ENCODE measurements around the gene FGF19.
"Not testable (repeated sequence)": the region's sequence is repeated elsewhere in the genome, so short reads cannot be mapped to it uniquely, and the experiment has no call there.

FGF19 gene

GRCh38 chr11:69695995-69696394 lies 7.8 kb downstream of the FGF19 start:
- not testable (repeated sequence) for DNase-seq (ENCODE audit: low spot score)

GRCh38 chr11:69695581-69695980 lies 8.2 kb downstream of the FGF19 start:
- no peak for DNase-seq (ENCODE audit: low spot score)

- DNase-seq (ENCODE audit: low spot score) = no peak
These were observed 9.0 kb downstream of the FGF19 start for GRCh38 chr11:69694781-69695180.

- DNase-seq (ENCODE audit: low spot score) = no peak
These were observed 11.4 kb downstream of the FGF19 start for GRCh38 chr11:69692422-69692821.

GRCh38 chr11:69691463-69691862 lies 12.4 kb downstream of the FGF19 start:
- DNase-seq (ENCODE audit: low spot score) = no peak

DNA sequence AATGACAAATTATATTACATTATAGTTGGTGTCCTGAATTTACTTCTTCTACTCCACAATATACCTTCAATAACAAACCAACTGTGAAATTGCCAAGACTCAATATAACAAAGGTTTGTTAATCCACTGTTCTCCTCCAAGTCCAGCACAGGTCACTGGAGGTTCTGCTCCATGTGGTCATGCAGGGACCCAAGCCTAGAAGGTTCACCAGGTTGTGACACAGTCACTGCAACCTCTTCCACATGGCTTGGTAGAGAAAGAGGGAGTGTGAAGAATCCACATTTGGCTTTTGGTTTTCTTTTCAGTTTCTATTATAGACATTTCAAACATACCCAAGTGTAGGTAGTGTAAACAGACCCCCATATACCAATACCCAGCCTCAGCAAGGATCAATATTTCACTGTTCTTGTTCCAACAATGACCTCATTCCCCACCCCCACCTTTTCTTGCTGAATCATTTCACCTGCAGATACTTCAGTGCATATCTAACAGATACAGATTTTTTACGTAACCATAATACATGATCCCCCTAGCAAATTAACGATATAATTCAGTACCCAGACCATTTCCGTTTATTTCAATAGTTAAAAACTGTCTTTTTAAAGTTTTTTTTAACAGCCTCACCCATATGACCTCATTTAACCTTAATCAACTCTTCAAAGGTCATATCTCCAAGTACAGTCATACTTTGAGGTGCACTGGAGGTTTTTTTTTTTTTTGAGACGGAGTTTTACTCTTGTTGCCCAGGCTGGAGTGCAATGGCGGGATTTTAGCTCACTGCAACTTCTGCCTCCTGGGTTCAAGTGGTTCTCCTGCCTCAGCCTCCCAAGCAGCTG lies 14.1 kb downstream of the FGF19 start:
- DNase-seq (ENCODE audit: low spot score) = no peak

GRCh38 chr11:69687969-69688771 lies 15.7 kb downstream of the FGF19 start:
- DNase-seq (ENCODE audit: low spot score) = not testable (repeated sequence)

DNA sequence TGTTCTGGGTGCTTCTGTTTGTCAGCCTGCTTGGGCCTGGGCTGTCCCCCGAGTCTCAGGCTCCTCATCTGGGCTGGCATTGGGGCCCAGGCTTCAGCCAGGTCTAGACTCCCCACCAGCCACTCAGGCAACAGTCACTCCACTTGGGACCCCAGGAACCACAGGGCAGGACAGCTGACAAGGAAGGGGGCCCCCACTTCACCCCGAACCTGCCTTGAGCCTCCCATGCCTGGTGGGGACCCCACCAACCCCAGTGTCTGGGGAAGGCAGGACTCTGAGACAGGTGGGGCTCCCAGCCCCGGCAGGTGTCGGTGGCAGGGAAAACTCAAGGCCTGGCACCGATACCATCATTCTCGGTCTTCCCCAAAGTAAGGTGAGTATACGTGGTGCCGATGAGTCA lies 17.0 kb downstream of the FGF19 start:
- no peak for DNase-seq (ENCODE audit: low spot score)

GRCh38 chr11:69686452-69686851 lies 17.4 kb downstream of the FGF19 start:
- DNase-seq (ENCODE audit: low spot score) = no peak

GRCh38 chr11:69685348-69685747 lies 18.5 kb downstream of the FGF19 start:
- no peak for DNase-seq (ENCODE audit: low spot score)

DNA sequence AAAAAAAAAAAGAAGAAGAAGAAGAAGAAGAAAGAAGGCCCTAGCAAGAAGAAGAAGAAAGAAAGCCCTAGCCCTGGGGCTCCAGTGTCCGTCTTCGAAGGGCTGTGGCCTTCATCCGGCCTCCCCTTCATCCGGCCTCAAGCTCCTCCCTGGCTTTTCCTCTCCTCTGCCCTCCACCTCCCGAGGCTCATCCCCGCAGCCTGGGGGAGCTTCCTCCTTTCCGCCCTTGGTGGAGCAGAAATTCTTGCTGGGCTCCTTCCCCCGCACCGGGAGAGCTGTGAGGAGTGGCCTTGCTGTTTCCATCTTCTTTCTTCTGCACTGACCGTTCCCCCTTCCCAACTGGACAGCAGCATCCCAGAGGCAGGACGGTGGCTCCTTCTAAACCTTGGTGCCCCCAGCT lies 19.2 kb downstream of the FGF19 start:
- DNase-seq (ENCODE audit: low spot score) = no peak

DNA sequence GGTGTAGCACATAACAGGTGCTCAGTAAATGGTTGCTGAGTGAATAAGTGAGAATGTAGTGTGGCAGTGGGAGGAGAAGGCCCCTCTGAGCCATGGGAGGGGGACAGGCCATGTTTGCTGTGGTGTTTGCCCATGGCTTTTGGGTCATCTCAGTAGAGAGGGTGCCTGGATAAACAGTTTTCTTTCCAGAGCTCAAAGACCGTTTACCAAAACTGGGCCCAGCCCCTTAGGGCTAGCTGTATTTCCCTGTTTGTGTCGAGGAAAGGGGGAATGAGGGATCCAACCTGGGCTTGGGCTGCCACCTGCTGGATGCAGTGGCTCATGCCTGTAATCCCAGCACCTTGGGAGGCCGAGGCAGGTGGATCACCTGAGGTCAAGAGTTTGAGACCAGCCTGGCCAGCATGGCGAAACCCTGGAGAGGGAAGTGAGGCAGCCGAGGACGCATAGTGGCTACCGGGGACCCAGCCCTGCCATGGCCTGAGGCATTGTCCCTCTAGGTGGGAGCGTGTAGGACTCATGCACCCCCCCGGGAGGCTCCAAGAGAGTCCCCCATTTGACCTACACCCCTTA lies 20.0 kb downstream of the FGF19 start:
- DNase-seq (ENCODE audit: low spot score) = no peak

DNA sequence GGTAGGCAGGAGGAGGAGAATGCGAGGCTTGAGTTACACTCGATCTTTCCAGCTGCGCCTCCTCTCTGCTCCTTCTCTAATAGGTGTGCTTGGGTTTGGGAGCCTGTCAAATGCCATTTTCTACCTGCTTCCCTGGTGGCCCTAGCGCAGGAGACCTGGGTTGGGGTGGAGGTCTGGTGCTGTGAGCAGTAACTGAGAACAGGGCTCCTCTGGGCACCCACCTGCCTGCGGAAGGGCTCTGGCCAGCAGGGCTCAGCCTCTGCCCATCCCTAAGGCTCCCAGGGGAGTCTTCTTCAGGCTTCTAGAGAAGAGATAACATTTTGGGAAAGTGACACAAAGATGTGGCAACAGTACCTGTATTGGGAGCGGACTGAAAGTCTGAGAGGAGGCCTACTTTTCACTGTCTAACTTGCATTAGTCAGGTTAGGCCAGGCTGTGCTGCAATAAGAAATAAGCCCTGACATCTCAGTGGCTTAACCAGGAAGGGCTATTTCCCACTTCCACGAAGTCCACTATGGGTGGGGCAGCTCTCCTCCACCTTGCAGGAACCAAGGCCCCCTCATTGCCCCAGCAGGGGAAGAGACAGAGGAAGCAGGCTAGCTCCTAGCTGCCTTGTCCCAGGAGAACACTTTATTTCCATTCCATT lies 21.0 kb downstream of the FGF19 start:
- DNase-seq (ENCODE audit: low spot score) = no peak

DNA sequence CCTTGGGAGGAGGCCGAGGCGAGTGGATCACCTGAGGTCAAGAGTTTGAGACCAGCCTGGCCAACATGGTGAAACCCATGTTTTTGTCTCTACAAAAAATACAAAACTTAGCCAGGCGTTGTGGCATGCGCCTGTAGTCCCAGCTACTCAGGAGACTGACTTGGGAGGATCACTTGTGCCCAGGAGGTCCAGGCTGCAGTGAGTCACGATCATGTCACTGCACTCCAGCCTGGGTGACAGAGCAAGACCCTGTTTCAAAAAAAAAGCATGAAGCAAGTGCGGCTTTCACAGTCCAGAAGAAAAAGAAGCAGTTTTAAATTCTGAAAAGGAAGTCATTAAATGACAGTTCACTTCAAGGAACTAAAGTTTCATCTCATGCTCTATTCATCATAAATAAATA lies 21.6 kb downstream of the FGF19 start:
- no peak for DNase-seq (ENCODE audit: low spot score)

GRCh38 chr11:69680688-69681087 lies 23.1 kb downstream of the FGF19 start:
- DNase-seq (ENCODE audit: low spot score) = no peak

DNA sequence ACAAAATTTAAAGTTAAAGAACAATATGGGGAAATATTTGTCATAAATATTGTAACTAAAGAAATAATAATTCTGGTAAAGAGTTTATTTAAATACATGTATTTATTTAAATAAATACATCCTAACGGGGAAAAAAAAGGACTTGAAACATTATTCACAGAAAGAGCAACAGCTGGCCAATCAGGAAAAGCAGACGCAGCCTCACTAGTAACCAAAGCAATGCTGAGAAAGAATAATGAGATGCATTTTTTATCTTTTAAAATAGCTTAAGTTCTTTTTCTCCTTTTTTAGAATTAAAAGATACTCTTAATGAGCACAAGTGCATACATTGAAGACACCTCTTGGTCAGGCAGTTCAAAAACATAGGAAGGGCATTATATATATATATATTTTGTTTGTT lies 26.1 kb downstream of the FGF19 start:
- no peak for DNase-seq (ENCODE audit: low spot score)

DNA sequence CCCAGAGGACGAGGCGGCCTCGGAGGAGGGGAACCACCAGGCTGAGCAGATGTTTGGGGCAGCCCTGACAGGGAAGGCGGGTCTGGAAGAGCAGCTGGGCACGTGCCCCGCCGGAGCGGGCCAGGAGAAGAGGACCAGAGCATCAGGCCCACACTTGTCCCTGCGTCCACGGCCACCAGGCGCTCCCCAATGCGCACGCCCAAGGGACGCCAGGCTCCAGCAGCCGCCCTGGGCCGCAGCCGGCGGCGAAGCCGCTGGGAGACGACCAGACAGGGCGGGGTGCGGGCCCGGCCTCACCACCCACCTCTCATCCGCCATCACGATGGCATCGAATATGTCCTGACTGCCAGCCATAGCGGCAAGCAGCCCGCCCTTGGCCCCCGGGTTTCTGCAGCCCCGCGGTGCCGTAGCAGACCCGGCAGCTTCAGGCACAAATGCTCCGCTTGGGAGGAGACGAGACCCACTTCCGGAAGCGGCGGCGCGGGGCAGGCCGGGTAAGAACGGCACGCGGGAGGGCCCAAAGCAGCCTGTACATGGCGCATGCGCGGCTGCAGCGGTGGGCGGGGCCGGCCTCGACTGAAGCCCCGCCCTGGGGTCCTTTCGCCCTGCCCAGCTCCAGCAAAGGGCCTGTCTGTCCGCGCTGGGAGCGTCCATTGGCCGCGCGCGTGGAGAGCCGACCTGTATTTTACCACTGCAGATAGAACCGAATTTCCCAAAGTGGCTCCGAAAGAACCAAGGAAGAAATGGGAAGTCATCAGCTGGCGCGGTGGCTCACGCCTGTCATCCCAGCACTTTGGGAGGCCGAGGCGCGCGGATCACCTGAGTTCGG lies 28.7 kb downstream of the FGF19 start, which contains the start of gene LTO1:
Gene LTO1 (minus strand): TSS at position 468 of the 829 bp plus-strand sequence. CDS start 114 bp downstream, at position 354.
- peak; percentile 99 for DNase-seq (ENCODE audit: low spot score)

GRCh38 chr11:69674267-69674885 lies 29.4 kb downstream of the FGF19 start:
- peak; percentile 55 for DNase-seq (ENCODE audit: low spot score)

GRCh38 chr11:69671734-69672465 lies 31.9 kb downstream of the FGF19 start:
- no peak for DNase-seq (ENCODE audit: low spot score)

DNA sequence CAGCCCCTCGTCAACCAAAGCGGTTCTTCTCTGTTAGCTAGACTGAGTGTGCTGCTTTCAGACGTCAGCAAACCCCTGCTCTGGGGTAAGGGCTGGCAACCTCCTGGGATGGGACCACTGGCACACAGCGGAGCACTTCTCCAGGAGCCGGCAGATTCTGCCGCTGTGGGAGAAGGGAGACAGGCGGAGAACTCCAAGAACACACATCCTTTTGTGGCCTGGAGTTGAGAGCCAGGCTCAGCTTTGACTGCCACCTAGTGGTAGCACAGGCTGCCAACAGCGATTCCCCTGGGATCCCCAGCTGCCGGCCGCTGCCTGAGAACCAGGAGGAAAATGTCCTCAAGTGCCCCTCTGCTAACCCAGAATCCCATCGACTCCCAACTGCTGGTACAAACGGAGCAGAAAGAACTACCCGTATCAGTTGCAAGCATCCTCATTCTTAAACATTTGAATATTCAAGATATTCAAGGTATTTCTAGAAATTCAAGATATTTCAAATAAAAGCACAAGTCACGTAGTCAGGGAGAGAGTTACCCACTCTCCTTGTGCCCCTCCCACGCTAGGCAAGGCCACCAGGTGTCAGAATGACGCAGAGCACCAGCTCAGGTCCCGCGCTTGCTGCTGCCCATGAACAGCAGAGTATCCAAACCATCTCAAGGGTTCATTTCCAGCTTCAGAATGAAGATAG lies 33.5 kb downstream of the FGF19 start:
- peak; percentile 100 for DNase-seq (ENCODE audit: low spot score)

Data from HuH-7.5 (cell line).